Sigmoid colon (tissue), 4 donors: ENCODE measurements around the gene CALCA.

Experiments used
- EP300 ChIP-seq, 4 donors: sonication (generic); formaldehyde crosslinking; IDR thresholded peaks; one replicate each; pipeline ENCODE4 v1.6.1; 2017; ENCODE audit warnings: antibody characterized with exemption in 4 of 4
- POLR2A ChIP-seq, 2 donors: fragments of 450-650 bp; IDR thresholded peaks; one replicate each; pipeline ENCODE4 v1.6.1; 2016; ENCODE audit warnings: antibody characterized with exemption in 2 of 2, mild to moderate bottlenecking in 2 of 2, moderate library complexity in 2 of 2
- POLR2AphosphoS5 ChIP-seq, 4 donors: sonication (generic); formaldehyde crosslinking; IDR thresholded peaks; one replicate each; pipeline ENCODE4 v1.6.1; 2017; ENCODE audit warnings: antibody characterized with exemption in 4 of 4
- TF ChIP-seq, protein P1 (sequence below), 4 experiments: fragments of 450-650 bp in 3 of 4; fragments of 200-600 bp in 1 of 4; IDR thresholded peaks; one replicate each; pipeline ENCODE4 v1.5.1; 2016 to 2019; ENCODE audit warnings: antibody characterized with exemption in 4 of 4, mild to moderate bottlenecking in 3 of 4, moderate library complexity in 2 of 4

DNA sequence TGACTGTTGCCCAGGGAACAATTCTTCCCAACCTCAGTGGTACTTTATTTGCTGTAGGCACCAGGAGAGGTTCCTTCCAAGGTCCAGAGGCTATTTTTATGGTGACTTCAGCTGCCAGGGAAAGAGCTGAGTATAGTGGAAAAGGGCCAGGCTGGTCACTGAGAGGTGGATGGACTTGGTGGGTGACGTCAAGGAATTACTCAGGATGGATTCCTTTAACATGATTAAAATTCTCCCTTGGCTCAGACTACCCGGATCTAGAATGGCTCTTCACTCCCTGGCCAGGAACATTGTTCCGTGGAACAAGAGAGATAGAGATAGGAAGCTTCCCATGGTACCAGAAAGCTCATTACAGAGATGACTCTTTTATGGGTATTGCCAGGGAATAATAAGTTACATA lies 8.7 kb upstream of the CALCA start:
- TF ChIP-seq, protein P1, sequence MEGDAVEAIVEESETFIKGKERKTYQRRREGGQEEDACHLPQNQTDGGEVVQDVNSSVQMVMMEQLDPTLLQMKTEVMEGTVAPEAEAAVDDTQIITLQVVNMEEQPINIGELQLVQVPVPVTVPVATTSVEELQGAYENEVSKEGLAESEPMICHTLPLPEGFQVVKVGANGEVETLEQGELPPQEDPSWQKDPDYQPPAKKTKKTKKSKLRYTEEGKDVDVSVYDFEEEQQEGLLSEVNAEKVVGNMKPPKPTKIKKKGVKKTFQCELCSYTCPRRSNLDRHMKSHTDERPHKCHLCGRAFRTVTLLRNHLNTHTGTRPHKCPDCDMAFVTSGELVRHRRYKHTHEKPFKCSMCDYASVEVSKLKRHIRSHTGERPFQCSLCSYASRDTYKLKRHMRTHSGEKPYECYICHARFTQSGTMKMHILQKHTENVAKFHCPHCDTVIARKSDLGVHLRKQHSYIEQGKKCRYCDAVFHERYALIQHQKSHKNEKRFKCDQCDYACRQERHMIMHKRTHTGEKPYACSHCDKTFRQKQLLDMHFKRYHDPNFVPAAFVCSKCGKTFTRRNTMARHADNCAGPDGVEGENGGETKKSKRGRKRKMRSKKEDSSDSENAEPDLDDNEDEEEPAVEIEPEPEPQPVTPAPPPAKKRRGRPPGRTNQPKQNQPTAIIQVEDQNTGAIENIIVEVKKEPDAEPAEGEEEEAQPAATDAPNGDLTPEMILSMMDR (IDR thresholded peaks at IDR 0.05): no peak
- TF ChIP-seq POLR2A (IDR thresholded peaks at IDR 0.05): no peak
- TF ChIP-seq EP300 (IDR thresholded peaks at IDR 0.05): no peak
- no peak for TF ChIP-seq POLR2AphosphoS5 (IDR thresholded peaks at IDR 0.05)
